Activated T-helper 9 cell treated with anti-CD3 and anti-CD28 coated beads, Interleukin-2, amount 50 U/mL, for 16 hours (primary cell): ENCODE measurements around the gene SNX10.

ENCODE experiments used
- DNase-seq: peaks from one replicate; pipeline ENCODE4 v3.0.0-alpha.2; 2020; ENCODE audit warnings: low read depth

The SNX10 gene

DNA sequence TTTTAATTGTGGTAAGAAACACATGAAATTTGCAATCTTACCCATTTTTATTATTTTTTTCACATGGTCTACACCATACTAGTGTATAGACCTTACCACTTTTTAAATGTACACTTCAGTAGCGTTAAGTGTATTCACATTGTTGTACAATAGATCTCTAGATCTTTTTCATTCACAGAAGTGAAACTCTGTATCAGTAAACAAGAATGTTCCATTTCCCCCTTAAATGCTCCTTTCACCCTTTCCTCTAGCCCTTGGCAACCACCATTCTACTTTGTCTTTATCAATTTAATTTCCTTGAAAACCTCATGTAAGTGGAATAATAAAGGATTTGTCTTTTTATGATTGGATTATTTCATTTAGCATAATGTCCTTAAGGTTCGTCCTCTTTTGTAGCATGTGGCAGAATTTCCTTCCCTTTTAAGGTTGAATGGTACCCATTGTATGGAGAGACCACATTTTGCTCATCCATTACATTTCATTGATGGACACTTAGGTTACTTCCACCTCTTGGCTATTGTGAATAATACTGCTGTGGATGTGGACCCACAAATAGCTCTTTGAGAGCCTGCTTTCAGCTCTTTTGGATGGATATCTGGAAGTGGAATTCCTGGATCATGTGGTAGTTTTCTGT, 45.7 kb downstream of the SNX10 start:
- no peak for DNase-seq

- no peak for DNase-seq
Measured at GRCh38 chr7:26340476-26341018, 48.9 kb downstream of the SNX10 start.

- no peak for DNase-seq
Measured at GRCh38 chr7:26343320-26343832, 51.7 kb downstream of the SNX10 start.

DNA sequence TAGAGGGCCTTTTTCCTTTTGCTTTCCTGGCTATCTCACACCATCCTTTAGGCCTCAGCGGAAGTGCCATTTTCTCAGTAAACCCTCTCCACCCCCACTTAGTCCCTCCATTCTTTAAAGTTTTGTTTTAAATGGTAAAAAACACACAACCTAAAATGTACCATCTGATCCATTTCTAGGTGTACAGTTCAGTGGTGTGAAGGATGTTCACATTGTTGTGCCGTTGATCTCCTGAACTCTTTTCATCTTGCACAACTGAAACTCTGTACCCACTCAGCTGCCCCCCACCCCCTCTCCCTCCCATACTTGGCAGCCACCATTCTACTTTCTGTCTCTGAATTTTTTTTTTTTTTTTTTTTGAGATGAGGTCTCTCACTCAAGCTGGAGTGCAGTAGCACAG, 52.2 kb downstream of the SNX10 start:
- DNase-seq, result no peak

- DNase-seq, result no peak
Measured at GRCh38 chr7:26345202-26345601, 53.5 kb downstream of the SNX10 start.

DNA sequence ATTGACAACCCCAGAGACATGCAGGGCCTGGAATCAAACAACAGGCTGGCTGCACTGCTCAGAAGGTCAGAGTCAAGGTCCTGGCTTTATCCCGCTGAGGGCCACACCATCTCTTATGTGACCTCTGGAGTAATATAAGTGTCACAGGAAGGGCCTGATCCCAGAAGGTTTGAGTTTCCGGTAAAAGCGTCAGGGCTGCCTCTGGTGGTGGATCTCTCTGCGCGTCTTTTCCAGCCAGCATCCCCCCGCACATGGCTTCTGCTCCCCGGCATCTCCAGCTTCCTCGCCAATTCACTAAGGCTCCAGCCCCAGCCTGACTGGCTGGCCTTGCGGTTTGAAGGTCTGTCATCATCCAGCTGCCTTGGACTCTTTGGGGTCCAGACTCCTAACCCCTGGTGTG, 54.2 kb downstream of the SNX10 start:
- no peak for DNase-seq

DNA sequence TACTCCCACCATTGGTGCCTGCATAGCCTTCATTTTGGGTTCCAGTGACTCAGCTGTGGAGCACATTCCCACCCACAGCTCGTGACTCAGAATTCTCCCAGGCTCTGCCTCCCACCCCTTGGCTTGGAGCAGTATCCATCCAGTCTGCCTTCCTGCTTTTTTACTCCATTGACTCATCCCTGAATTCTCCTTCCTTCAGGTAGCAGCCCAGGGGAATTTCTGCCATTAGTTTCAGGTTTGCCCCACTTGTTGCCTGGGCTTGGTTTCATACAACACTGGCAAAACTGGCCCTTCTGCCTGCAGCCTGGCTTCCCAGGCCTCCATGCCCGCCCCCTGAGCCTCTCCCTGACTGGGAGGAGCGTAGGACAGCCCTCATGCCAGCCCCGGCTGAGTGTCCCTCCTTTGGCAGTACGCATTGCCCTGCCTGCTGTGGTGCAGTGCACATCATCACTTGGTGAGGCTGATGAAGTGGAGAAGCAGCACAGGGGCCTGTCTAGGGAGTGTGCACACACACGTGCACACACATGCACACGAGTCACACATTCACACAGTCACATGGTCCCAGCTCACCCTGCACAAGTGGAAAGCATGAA, 55.0 kb downstream of the SNX10 start:
- DNase-seq, result no peak

GRCh38 chr7:26348234-26348851, 56.7 kb downstream of the SNX10 start:
- DNase-seq, result no peak

- no peak for DNase-seq
Measured at GRCh38 chr7:26349005-26349915, 57.6 kb downstream of the SNX10 start.

DNA sequence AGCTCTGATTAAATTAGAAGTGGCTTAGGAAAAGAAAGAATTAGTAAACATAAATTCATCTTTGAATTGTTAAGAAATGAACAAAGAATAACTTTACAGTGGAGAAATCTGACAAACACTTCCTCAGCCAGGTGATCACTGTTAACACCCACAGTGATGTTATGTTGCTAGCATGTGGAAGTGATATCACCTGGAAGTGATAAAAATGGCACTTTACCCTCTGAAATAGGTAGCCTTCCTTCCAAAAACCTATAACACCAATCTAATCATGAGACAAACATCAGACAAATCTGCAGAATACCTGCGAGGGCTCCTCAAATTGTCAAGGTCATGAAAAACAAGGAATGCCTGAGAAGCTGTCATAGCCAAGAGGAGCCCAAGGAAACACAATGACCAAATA, 59.5 kb downstream of the SNX10 start:
- no peak for DNase-seq

GRCh38 chr7:26356229-26356628, 64.6 kb downstream of the SNX10 start:
- no peak for DNase-seq

GRCh38 chr7:26356929-26357798, 65.5 kb downstream of the SNX10 start:
- no peak for DNase-seq

GRCh38 chr7:26357799-26358151, 66.1 kb downstream of the SNX10 start:
- DNase-seq, result no peak

DNA sequence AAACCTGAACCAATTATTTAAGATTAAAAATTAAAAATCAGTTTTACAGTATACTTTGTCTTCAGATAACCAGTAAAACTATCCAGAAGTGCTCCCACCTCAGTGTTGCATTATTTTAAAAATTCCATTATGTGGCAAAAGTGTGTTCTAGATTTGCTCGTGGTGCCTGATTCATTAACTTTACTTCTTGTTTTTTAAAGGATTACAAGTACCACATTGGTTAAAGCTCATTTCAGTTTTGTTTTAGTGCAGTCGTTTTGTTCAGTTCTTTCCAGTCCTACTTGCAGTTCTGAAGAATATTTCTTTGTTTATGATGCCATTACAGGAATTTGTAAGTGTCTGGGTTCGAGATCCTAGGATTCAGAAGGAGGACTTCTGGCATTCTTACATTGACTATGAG, 69.0 kb downstream of the SNX10 start:
- DNase-seq, result no peak

- no peak for DNase-seq
Measured at GRCh38 chr7:26361637-26362036, 70.0 kb downstream of the SNX10 start.

GRCh38 chr7:26363465-26363864, 71.8 kb downstream of the SNX10 start:
- no peak for DNase-seq

GRCh38 chr7:26365077-26365900, 73.6 kb downstream of the SNX10 start:
- DNase-seq, result no peak

GRCh38 chr7:26365901-26366275, 74.2 kb downstream of the SNX10 start:
- DNase-seq, result no peak

DNA sequence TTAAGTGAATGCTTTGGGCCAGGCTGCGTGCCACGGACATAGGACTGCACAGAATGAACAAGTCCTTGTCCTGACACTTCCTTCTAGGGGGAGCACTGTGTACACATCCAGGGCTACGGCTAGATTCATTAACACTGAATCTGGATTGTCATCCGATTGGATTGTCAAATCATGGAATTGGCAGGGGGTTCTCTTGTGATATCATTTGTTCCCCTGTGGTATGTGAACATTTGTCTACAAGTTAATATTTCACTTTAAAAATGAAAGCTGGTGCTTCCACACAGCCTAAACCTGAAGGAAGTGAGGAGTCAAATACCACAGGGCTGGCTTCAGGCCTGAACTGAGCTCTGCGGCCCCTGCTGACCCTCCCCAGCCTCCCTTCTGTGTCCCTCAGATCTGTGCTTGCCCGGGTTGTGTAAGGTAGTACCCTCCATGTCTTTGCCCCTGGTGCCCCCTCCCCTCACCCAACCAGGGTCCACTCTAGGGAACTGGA, 75.6 kb downstream of the SNX10 start:
- no peak for DNase-seq

DNA sequence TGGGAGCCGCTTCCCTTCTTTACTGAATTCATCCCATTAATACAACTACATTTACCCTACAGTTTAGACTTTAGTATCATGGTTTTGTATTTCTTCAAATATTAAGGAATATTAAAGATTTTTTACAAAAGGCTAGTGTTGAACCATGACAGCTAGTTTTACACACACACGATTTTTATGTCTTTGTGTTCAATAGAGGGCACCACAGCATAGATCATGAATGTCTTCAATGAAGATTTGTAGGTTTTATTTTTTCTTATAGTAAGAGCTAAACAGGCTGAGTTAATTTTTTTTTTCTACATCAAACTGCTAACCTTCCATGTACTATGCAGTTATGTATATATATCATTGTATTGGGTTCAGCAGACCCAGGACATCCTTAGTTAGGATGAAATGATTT, 76.9 kb downstream of the SNX10 start:
- DNase-seq, result no peak
